A673 (cell line): ENCODE data around the gene NAPSA.

ENCODE experiments used
- CTCF ChIP-seq: fragments of 300-800, 200-600 bp; sonication (generic); conservative IDR thresholded peaks from 2 replicates; pipeline ENCODE4 v1.5.1; 2017; ENCODE audit warnings: low read depth, mild to moderate bottlenecking, antibody characterized with exemption, low read length, moderate library complexity, mixed read lengths
- EZH2 ChIP-seq: fragments of 200-600 bp; sonication (generic); IDR thresholded peaks from 2 replicates; pipeline ENCODE4 v1.6.1; 2017; ENCODE audit warnings: borderline replicate concordance, low read depth, mild to moderate bottlenecking, mixed read lengths, antibody characterized with exemption, low read length; ENCODE audit not compliant: poor library complexity, severe bottlenecking

- TF ChIP-seq CTCF = no peak
- TF ChIP-seq EZH2 = no peak
These were observed 42.3 kb downstream of the NAPSA start for GRCh38 chr19:50322931-50323781.
